NK-92 treated with Interleukin-12 subunit alpha and Interleukin-12 subunit beta, amount 100 ng/mL, for 24 hours (cell line): ENCODE results near the gene BAIAP2L2.

Experiments used
- DNase-seq: peaks from one replicate; lab custom pipeline; 2025; lab: John Stamatoyannopoulos, UW

BAIAP2L2 gene

GRCh38 chr22:38107692-38108515 lies 2.6 kb downstream of the BAIAP2L2 start:
- no peak for DNase-seq

- DNase-seq = no peak
Measured at GRCh38 chr22:38106814-38107578, 3.5 kb downstream of the BAIAP2L2 start.

GRCh38 chr22:38104084-38104483 lies 6.4 kb downstream of the BAIAP2L2 start:
- DNase-seq = no peak

GRCh38 chr22:38103641-38104040 lies 6.8 kb downstream of the BAIAP2L2 start:
- DNase-seq = no peak

GRCh38 chr22:38098410-38099249 lies 11.9 kb downstream of the BAIAP2L2 start:
- no peak for DNase-seq

GRCh38 chr22:38097557-38098409 lies 12.7 kb downstream of the BAIAP2L2 start:
- no peak for DNase-seq

- DNase-seq = no peak
Measured at GRCh38 chr22:38097058-38097457, 13.4 kb downstream of the BAIAP2L2 start.

- DNase-seq = no peak
Measured at GRCh38 chr22:38089474-38089851, 21.0 kb downstream of the BAIAP2L2 start.

GRCh38 chr22:38088629-38089473 lies 21.6 kb downstream of the BAIAP2L2 start:
- DNase-seq = no peak

GRCh38 chr22:38087855-38088254 lies 22.6 kb downstream of the BAIAP2L2 start:
- no peak for DNase-seq

GRCh38 chr22:38086942-38087341 lies 23.5 kb downstream of the BAIAP2L2 start:
- no peak for DNase-seq

GRCh38 chr22:38086001-38086845 lies 24.3 kb downstream of the BAIAP2L2 start:
- DNase-seq = no peak

GRCh38 chr22:38085501-38085900 lies 25.0 kb downstream of the BAIAP2L2 start:
- DNase-seq = no peak

- DNase-seq = no peak
Measured at GRCh38 chr22:38085056-38085455, 25.4 kb downstream of the BAIAP2L2 start.

GRCh38 chr22:38083931-38084631 lies 26.4 kb downstream of the BAIAP2L2 start, which contains the start of gene SLC16A8:
SLC16A8 (minus strand) TSS chr22:38084184; CDS start chr22:38082873, 1,311 bp downstream.
- DNase-seq = no peak

GRCh38 chr22:38082986-38083710 lies 27.3 kb downstream of the BAIAP2L2 start:
- no peak for DNase-seq

- no peak for DNase-seq
Measured at GRCh38 chr22:38081941-38082828, 28.3 kb downstream of the BAIAP2L2 start.
